Mesothelial cell of epicardium (in vitro differentiated cells): ENCODE results near the gene DMRTA2. TPM values are rescaled to one million over a fixed set of nuclear protein-coding genes. Genes with fewer than 3 reads are reported as not detected.
A peak's percentile ranks its signal among the peaks of the same experiment; 100 is the strongest.

Source experiments
- DNase-seq, 2 experiments: peaks; one replicate each; pipeline ENCODE4 v3.0.0; 2021; ENCODE audit warnings: low spot score in 2 of 2; ENCODE audit not compliant: unreplicated experiment in 2 of 2
- H3K27ac Mint-ChIP-seq: 2 replicates; pipeline ENCODE4 v1.8.0; 2021; ENCODE audit warnings: mixed read lengths
- H3K27me3 Mint-ChIP-seq: 2 replicates; pipeline ENCODE4 v1.8.0; 2021; ENCODE audit warnings: low read depth, mixed read lengths
- H3K36me3 Mint-ChIP-seq: 2 replicates; pipeline ENCODE4 v1.8.0; 2021; ENCODE audit warnings: mixed read lengths
- H3K4me1 Mint-ChIP-seq: 2 replicates; pipeline ENCODE4 v1.8.0; 2021; ENCODE audit warnings: mixed read lengths
- H3K4me3 Mint-ChIP-seq: 2 replicates; pipeline ENCODE4 v1.8.0; 2021; ENCODE audit warnings: mild to moderate bottlenecking, moderate library complexity, mixed read lengths
- H3K9me3 Mint-ChIP-seq: 2 replicates; pipeline ENCODE4 v1.8.0; 2021; ENCODE audit warnings: mixed read lengths
- CTCF ChIP-seq: fragments of 200-600 bp; sonication (generic); IDR thresholded peaks from one replicate; pipeline ENCODE4 v1.5.0; 2021; ENCODE audit warnings: antibody characterized with exemption; ENCODE audit not compliant: unreplicated experiment
- total RNA-seq: library from RNA; stranded (reverse); gene quantifications from 3 replicates; pipeline ENCODE4 v1.2.1, GENCODE V29; 2021

The DMRTA2 gene
- total RNA-seq, 1 donor from 2014 or later, result not detected

GRCh38 chr1:50430010-50430405, 6.8 kb upstream of the DMRTA2 start:
- Mint-ChIP-seq H3K4me3 (no peak overlapping the region), H3K27me3 (peaks cover 96% of the 10 kb centered on the region), H3K36me3 (peaks cover 3% of the 10 kb centered on the region), H3K4me1 (peaks cover 12% of the 10 kb centered on the region), H3K27ac (no peak overlapping the region), H3K9me3 (no peaks in the 10 kb centered on the region)
- TF ChIP-seq CTCF, result no peak
- no peak for DNase-seq

- peaks cover 99% of the 10 kb centered on the region for H3K27me3 Mint-ChIP-seq
- H3K9me3 Mint-ChIP-seq, result no peaks in the 10 kb centered on the region
- TF ChIP-seq CTCF, result no peak
- no peak overlapping the region for H3K27ac Mint-ChIP-seq
- DNase-seq, result peak in 1 of 2 experiments; percentile 39
- no peak overlapping the region for H3K4me3 Mint-ChIP-seq
- peaks cover 27% of the 10 kb centered on the region for H3K4me1 Mint-ChIP-seq
- no peaks in the 10 kb centered on the region for H3K36me3 Mint-ChIP-seq
Measured at GRCh38 chr1:50427818-50428779, 4.9 kb upstream of the DMRTA2 start.

- Mint-ChIP-seq H3K27me3 (peaks cover 99% of the 10 kb centered on the region), H3K9me3 (no peaks in the 10 kb centered on the region), H3K4me3 (no peak overlapping the region), H3K36me3 (no peaks in the 10 kb centered on the region), H3K27ac (no peak overlapping the region), H3K4me1 (peaks cover 32% of the 10 kb centered on the region)
- no peak for DNase-seq
- TF ChIP-seq CTCF, result no peak
Measured at GRCh38 chr1:50427086-50427817, 4.0 kb upstream of the DMRTA2 start.

GRCh38 chr1:50426702-50427085, 3.5 kb upstream of the DMRTA2 start:
- no peak for DNase-seq
- TF ChIP-seq CTCF, result no peak
- H3K27me3 Mint-ChIP-seq, result peaks cover 99% of the 10 kb centered on the region
- H3K4me1 Mint-ChIP-seq, result peaks cover 33% of the 10 kb centered on the region
- H3K36me3 Mint-ChIP-seq, result no peaks in the 10 kb centered on the region
- no peak overlapping the region for H3K4me3 Mint-ChIP-seq
- H3K9me3 Mint-ChIP-seq, result no peaks in the 10 kb centered on the region
- H3K27ac Mint-ChIP-seq, result no peak overlapping the region

GRCh38 chr1:50426108-50426700, 3.0 kb upstream of the DMRTA2 start:
- H3K9me3 Mint-ChIP-seq, result no peaks in the 10 kb centered on the region
- no peak overlapping the region for H3K27ac Mint-ChIP-seq
- no peaks in the 10 kb centered on the region for H3K36me3 Mint-ChIP-seq
- H3K4me3 Mint-ChIP-seq, result no peak overlapping the region
- no peak for DNase-seq
- peaks cover 33% of the 10 kb centered on the region for H3K4me1 Mint-ChIP-seq
- no peak for TF ChIP-seq CTCF
- peaks cover 98% of the 10 kb centered on the region for H3K27me3 Mint-ChIP-seq
